GM18507 (cell line): ENCODE results near the gene BGLAP.
A peak's percentile ranks its signal among the peaks of the same experiment; 100 is the strongest.

Experiments
- DNase-seq: peaks from one replicate; pipeline ENCODE4 v3.0.0; 2011; ENCODE audit warnings: low read depth; ENCODE audit not compliant: insufficient read length; ENCODE audit errors: extremely low spot score
- FAIRE-seq: peaks from 2 replicates; lab custom pipeline; 2011; peaks lifted over from hg19 to GRCh38; lab: Jason Lieb, UNC

The BGLAP gene

DNA sequence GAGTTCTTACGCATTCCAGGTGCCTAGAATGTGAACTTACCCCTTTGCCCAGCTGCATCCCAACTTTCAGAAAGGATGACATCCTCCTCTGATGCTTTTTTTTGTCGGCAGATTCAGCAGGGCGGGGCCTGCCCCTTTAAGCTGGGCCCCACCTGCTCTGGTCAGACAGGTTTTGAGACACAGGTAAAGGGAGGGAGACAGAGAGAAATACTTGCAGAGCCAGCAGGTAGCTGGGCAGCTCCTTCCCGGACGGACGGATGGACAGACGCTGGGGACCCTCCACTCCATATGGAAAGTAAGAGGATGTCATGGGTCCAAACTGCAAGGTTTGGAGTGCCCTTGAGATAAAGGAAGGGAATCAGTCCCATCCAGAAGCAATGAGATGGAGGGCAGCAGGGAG, 42.1 kb downstream of the BGLAP start, which contains the start of gene TMEM79:
TSS of gene TMEM79 (plus strand) at position 214 of the 400 bp plus-strand sequence. CDS start 902 bp downstream, outside the sequence.
- FAIRE-seq (no peak), DNase-seq (no peak)

DNA sequence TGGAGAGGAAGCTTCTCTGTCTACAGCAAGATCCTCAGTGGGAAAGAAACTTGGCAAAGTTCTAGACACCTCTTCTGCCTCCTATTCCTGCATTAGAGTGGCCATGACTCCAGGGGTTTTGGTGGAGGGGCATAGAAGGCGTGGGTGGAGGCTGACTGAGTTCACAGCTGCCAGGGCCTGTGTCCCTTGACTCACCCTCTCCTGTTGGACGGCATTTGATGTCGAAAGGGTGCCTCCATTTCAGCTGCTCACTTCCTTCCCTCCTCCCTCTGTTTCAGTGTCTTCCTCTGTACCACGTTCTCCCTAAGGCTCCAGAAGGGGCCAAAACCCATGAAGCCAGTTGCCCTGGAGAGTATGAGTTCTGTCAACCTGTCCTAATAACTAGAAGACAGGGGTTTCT, 42.8 kb downstream of the BGLAP start:
- DNase-seq (no peak), FAIRE-seq (no peak)

- DNase-seq (no peak), FAIRE-seq (no peak)
Observed at GRCh38 chr1:156285437-156285836, 43.5 kb downstream of the BGLAP start.

GRCh38 chr1:156286061-156286460, 44.1 kb downstream of the BGLAP start:
- FAIRE-seq (no peak), DNase-seq (no peak)

GRCh38 chr1:156289857-156290256, 47.9 kb downstream of the BGLAP start:
- no peak for FAIRE-seq
- DNase-seq = no peak

- FAIRE-seq (no peak), DNase-seq (peak; percentile 23)
Observed at GRCh38 chr1:156291226-156292061, 49.5 kb downstream of the BGLAP start.
